Upper lobe of left lung (tissue), 6 donors: ENCODE results near the gene CASTOR2. TPM values are rescaled to one million over a fixed set of nuclear protein-coding genes. Genes with fewer than 3 reads are reported as not detected.

Experiments used
- ATAC-seq, 2 donors: fragments of 200-7000 bp; cut with Tn5 transposase; one replicate each; pipeline ENCODE4 v1.9.1; 2022; ENCODE audit warnings: mild to moderate bottlenecking in 2 of 2, moderate library complexity in 2 of 2; ENCODE audit not compliant: low FRiP score in 2 of 2
- DNase-seq, 2 donors: peaks; one replicate each; pipeline ENCODE4 v3.0.0-alpha.2; 2019 to 2020
- H3K27ac ChIP-seq, 4 donors: fragments of 200-600 bp; sonication (generic); one replicate each; pipeline ENCODE4 v1.5.1; 2016 to 2019
- H3K27me3 ChIP-seq, 4 donors: fragments of 200-600 bp; sonication (generic); one replicate each; pipeline ENCODE4 v1.5.1; 2017 to 2019
- H3K36me3 ChIP-seq, 4 donors: fragments of 200-600 bp; sonication (generic); one replicate each; pipeline ENCODE4 v1.5.1; 2016 to 2019
- H3K4me1 ChIP-seq, 4 donors: fragments of 200-600 bp; sonication (generic); one replicate each; pipeline ENCODE4 v1.5.1; 2018 to 2019
- H3K4me3 ChIP-seq, 4 donors: fragments of 200-600 bp; sonication (generic); one replicate each; pipeline ENCODE4 v1.5.1; 2017 to 2019; ENCODE audit warnings: mild to moderate bottlenecking in 2 of 4, moderate library complexity in 1 of 4
- H3K9me3 ChIP-seq, 4 donors: fragments of 200-600 bp; sonication (generic); one replicate each; pipeline ENCODE4 v1.5.1; 2018 to 2019
- EP300 ChIP-seq, 4 donors: sonication (generic); formaldehyde crosslinking; IDR thresholded peaks; one replicate each; pipeline ENCODE4 v1.5.1; 2017; ENCODE audit warnings: antibody characterized with exemption in 4 of 4, control low read depth in 2 of 4
- POLR2A ChIP-seq, 4 donors: fragments of 450-650 bp; IDR thresholded peaks; one replicate each; pipeline ENCODE4 v1.5.1; 2016 to 2017; ENCODE audit warnings: antibody characterized with exemption in 4 of 4, mild to moderate bottlenecking in 2 of 4
- POLR2AphosphoS5 ChIP-seq, 2 donors: sonication (generic); formaldehyde crosslinking; IDR thresholded peaks; one replicate each; pipeline ENCODE4 v1.5.1; 2017; ENCODE audit warnings: antibody characterized with exemption in 2 of 2
- WGBS, 2 donors: methylation state at CpG; one replicate each; pipeline ENCODE4 v1.1.5; 2017 to 2018; 5-methylcytosine and 5-hydroxymethylcytosine counted together
- total RNA-seq, 6 donors: library from RNA; depleted of rRNA in 4 of 6; stranded (reverse); fragments of >200 nt in 4 of 6; gene quantifications; one replicate each; pipeline versions ENCODE4 v1.1.0 to v1.2.1, GENCODE V29; 2016 to 2021
- TF ChIP-seq, protein P1 (sequence below), 6 experiments: fragments of 450-650 bp in 4 of 6; fragments of 200-600 bp in 2 of 6; sonication (generic) in 2 of 6; IDR thresholded peaks; one replicate each; pipeline ENCODE4 v1.5.1; 2016 to 2019; ENCODE audit warnings: antibody characterized with exemption in 6 of 6
- donor health status: DM: no; HTN: no; CAD: no; lungs with moderate emphysema.
- donor health status: DM: no; HTN: yes; CAD: no; lungs with severe emphysema.

Gene CASTOR2
- total RNA-seq, 6 donors from 2014 or later = 1.0 to 19.8 (median 11.3) TPM

DNA sequence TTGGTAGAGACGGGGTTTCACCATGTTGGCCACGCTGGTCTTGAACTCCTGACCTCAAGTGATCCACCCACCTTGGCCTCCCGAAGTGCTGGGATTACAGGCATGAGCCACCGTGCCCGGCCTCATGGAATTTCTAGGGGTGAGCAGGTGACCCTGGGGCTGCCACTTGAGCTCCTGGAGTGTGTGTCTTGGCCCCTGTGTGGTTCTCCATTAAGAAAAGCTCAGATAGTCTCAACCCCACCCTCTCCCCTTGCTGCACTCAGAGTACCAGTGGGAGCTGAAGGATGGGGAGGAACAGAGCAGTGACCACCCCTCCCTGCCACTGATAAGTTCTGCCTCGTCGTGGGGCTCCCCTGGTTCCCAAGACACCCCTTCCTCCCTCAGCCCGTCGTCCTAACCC lies 63.8 kb downstream of the CASTOR2 start:
- H3K36me3 ChIP-seq = peaks cover 0 to 18% (median 6%) of the 10 kb centered on the region in 4 donors
- DNase-seq = peak in 1 of 2 donors; percentile 30
- no peak overlapping the region for H3K4me3 ChIP-seq
- H3K27ac ChIP-seq = no peak overlapping the region
- H3K9me3 ChIP-seq = no peaks in the 10 kb centered on the region
- 69 to 70% methylated on average over 7 to 9 of the region's 9 CpGs for WGBS, 2 donors
- H3K27me3 ChIP-seq = no peaks in the 10 kb centered on the region
- peak; percentile 15 to 24 for ATAC-seq
- TF ChIP-seq POLR2A (IDR thresholded peaks at IDR 0.05) = no peak
- TF ChIP-seq EP300 (IDR thresholded peaks at IDR 0.05) = no peak
- TF ChIP-seq, protein P1, sequence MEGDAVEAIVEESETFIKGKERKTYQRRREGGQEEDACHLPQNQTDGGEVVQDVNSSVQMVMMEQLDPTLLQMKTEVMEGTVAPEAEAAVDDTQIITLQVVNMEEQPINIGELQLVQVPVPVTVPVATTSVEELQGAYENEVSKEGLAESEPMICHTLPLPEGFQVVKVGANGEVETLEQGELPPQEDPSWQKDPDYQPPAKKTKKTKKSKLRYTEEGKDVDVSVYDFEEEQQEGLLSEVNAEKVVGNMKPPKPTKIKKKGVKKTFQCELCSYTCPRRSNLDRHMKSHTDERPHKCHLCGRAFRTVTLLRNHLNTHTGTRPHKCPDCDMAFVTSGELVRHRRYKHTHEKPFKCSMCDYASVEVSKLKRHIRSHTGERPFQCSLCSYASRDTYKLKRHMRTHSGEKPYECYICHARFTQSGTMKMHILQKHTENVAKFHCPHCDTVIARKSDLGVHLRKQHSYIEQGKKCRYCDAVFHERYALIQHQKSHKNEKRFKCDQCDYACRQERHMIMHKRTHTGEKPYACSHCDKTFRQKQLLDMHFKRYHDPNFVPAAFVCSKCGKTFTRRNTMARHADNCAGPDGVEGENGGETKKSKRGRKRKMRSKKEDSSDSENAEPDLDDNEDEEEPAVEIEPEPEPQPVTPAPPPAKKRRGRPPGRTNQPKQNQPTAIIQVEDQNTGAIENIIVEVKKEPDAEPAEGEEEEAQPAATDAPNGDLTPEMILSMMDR (IDR thresholded peaks at IDR 0.05) = no peak
- no peak for TF ChIP-seq POLR2AphosphoS5 (IDR thresholded peaks at IDR 0.05)
- H3K4me1 ChIP-seq = no peaks in the 10 kb centered on the region

DNA sequence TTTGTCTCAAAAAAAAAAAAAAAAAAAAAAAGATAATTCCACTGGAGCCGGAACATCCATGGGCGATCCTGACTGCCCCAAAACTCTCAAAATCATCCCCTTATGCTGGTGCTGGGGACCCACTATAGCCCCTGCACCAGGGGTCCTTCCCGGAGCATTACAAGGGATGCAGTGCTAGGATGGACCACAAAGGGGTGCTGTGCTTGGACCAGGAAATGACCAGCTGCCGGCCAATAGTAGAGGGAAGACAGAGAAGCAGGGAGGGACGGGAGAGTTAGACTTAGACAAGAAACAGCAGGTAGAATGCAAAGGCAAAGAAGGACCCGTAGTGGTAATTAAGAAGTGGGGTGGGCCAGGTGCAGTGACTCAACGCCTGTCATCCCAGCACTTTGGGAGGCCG lies 68.6 kb downstream of the CASTOR2 start:
- TF ChIP-seq POLR2AphosphoS5 (IDR thresholded peaks at IDR 0.05) (no peak), POLR2A (IDR thresholded peaks at IDR 0.05) (no peak), EP300 (IDR thresholded peaks at IDR 0.05) (no peak)
- TF ChIP-seq, protein P1 (IDR thresholded peaks at IDR 0.05) = no peak
- WGBS, 2 donors = 73 to 75% methylated on average over 7 to 8 of the region's 8 CpGs
- Histone ChIP-seq H3K27me3 (no peaks in the 10 kb centered on the region), H3K9me3 (no peaks in the 10 kb centered on the region), H3K4me1 (no peaks in the 10 kb centered on the region), H3K27ac (no peak overlapping the region), H3K36me3 (no peaks in the 10 kb centered on the region), H3K4me3 (no peak overlapping the region)
- no peak for ATAC-seq
- no peak for DNase-seq

DNA sequence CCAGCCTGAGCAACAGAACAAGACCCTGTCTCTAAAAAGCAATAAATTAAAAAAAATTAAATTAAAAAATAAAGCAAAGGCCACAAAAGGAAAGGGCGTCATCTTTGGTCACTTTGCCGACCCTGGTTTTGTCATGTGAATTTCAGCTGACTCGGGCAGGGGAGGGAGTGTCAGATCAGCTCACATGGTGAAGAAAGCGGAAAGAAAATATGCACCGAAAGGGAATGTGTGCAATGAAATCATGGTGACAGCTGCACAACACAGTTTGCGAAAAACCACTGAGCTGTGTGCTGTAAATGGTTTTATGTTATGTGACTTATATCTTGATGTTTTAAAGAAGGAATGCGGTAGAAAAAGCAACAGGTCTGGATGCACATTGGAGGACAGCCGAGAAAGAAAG lies 69.3 kb downstream of the CASTOR2 start:
- WGBS, 2 donors = 87 to 88% methylated on average over 8 of the region's 8 CpGs
- Histone ChIP-seq H3K9me3 (no peaks in the 10 kb centered on the region), H3K36me3 (no peaks in the 10 kb centered on the region), H3K4me1 (no peaks in the 10 kb centered on the region), H3K27me3 (no peaks in the 10 kb centered on the region), H3K27ac (no peak overlapping the region), H3K4me3 (no peak overlapping the region)
- TF ChIP-seq, protein P1 (IDR thresholded peaks at IDR 0.05) = no peak
- TF ChIP-seq POLR2A (IDR thresholded peaks at IDR 0.05) = no peak
- TF ChIP-seq EP300 (IDR thresholded peaks at IDR 0.05) = no peak
- TF ChIP-seq POLR2AphosphoS5 (IDR thresholded peaks at IDR 0.05) = no peak
- no peak for ATAC-seq
- no peak for DNase-seq

DNA sequence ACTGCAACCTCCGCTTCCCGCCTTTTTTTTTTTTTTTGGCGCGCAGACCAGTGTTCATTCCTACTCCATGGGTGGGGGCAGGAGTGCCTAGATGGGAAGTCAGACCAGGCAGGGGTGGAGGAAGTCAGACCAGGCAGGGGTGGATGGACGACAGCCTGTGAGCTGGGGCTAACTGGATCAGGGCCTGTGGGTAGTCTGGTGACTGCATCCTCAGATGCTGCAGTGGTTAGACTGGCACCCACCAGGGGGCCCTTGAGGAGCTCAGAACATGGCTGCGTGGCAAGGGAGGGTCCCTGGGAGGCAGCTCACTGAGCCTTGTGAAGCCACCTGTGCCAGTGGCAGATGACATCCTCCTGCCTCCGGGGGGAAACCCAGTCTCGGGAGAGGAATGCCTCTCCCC lies 74.0 kb downstream of the CASTOR2 start:
- ATAC-seq = no peak

DNA sequence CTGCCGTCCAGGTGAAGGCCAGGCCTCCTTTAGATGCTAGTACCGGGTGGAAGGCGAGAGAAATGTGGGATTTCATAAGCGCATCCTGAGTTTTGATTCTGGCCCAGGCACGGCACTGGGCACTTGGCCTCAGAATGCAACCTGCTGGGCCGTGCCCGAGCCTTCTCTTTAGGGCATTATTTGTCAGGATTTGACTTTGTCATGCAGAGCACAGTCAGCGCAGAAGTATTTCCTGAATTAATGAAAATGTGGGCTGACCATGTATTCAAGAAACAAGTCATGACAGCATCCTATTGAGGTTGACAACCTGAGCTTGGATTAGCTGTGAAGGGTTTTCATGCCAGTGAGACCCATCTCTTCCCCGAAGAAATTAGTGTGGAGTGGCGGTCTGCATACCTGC lies 74.7 kb downstream of the CASTOR2 start:
- no peak for TF ChIP-seq POLR2AphosphoS5 (IDR thresholded peaks at IDR 0.05)
- TF ChIP-seq, protein P1 (IDR thresholded peaks at IDR 0.05) = no peak
- TF ChIP-seq POLR2A (IDR thresholded peaks at IDR 0.05) = no peak
- no peak for TF ChIP-seq EP300 (IDR thresholded peaks at IDR 0.05)
- ATAC-seq (no peak), DNase-seq (no peak)
- no peaks in the 10 kb centered on the region for H3K4me1 ChIP-seq
- no peaks in the 10 kb centered on the region for H3K9me3 ChIP-seq
- H3K36me3 ChIP-seq = peaks cover 0 to 35% (median 15%) of the 10 kb centered on the region in 4 donors
- no peak overlapping the region for H3K27ac ChIP-seq
- no peaks in the 10 kb centered on the region for H3K27me3 ChIP-seq
- 87 to 90% methylated on average over 10 of the region's 10 CpGs for WGBS, 2 donors
- no peak overlapping the region for H3K4me3 ChIP-seq

More for the DNA sequence above, 74.0 kb downstream of the CASTOR2 start:
- Histone ChIP-seq H3K27me3 (no peaks in the 10 kb centered on the region), H3K9me3 (no peaks in the 10 kb centered on the region), H3K4me3 (no peak overlapping the region), H3K27ac (no peak overlapping the region), H3K4me1 (no peaks in the 10 kb centered on the region), H3K36me3 (peaks cover 0 to 28% (median 10%) of the 10 kb centered on the region in 4 donors)
- DNase-seq = no peak
- TF ChIP-seq POLR2AphosphoS5 (IDR thresholded peaks at IDR 0.05) (no peak), POLR2A (IDR thresholded peaks at IDR 0.05) (no peak), EP300 (IDR thresholded peaks at IDR 0.05) (no peak)
- TF ChIP-seq, protein P1 (IDR thresholded peaks at IDR 0.05) = no peak
- WGBS, 2 donors = 71% methylated on average over 6 to 8 of the region's 8 CpGs
